Measurements from ENCODE around the gene MBNL1.
A peak's percentile ranks its signal among the peaks of the same experiment; 100 is the strongest.

The MBNL1 gene

DNA sequence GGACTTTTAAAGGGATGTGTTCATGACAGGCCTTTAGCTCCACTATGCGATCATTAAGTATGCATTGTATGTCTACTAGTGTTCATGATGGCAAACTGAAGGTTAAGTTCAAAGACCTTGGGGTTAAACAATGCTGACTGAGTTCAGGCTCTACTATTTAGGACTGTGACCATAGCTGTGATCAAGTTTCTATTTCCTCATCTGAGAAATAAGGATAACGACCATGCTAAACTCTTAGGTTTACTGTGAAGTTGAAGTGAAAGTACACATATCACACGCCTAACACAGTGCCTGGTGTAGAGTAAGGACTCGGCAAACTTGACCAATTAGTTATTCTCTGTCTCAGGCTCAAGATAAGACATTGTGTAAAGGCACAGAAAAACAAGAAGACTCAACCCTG, 243.2 kb downstream of the MBNL1 start:
- FAIRE-seq (peak; percentile 96), DNase-seq (ENCODE audit: insufficient read length, low spot score) (no peak)

DNA sequence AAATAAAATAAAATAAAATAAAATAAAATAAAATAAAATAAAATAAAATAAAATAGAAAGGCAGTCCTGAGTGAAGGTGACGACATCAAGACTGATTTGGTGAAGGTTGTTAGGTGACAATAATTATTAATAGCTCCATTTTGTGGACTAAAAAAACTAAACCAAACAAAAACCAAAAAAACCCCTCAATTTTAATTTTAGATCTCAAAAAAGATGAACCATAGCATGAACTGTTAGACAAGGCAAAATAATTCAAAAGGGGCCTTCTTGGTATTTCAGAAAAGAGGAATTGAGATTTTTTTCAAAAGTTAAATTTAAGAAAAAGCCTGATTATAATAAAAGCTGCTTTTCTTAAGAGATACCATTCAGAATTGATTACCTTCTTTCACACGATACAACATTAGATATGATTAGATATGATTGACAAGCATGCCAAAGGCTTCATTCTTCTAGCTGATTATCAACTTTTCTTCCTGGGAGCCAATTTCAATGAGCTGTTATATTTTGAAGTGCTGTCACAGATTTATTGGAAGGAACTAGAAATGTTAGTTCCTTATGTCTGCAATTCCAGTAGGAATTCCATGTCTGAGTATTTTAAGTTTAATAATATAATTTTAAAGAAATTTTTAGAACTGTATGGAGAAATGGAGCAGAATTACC, 244.7 kb downstream of the MBNL1 start:
- FAIRE-seq, result peak; percentile 33
- no peak for DNase-seq (ENCODE audit: insufficient read length, low spot score)

All from GM19239 (cell line).